Stimulated activated CD4-positive, alpha-beta T cell treated with anti-CD3 and anti-CD28 coated beads, TNF-alpha, amount 100 ng/mL, for 24 hours (primary cell): Measurements from ENCODE around the gene GUCD1.

Experiments
- DNase-seq, 3 experiments: peaks; one replicate each; pipeline ENCODE4 v3.0.0-alpha.2; 2020; ENCODE audit warnings: low read depth in 3 of 3

Gene GUCD1

DNA sequence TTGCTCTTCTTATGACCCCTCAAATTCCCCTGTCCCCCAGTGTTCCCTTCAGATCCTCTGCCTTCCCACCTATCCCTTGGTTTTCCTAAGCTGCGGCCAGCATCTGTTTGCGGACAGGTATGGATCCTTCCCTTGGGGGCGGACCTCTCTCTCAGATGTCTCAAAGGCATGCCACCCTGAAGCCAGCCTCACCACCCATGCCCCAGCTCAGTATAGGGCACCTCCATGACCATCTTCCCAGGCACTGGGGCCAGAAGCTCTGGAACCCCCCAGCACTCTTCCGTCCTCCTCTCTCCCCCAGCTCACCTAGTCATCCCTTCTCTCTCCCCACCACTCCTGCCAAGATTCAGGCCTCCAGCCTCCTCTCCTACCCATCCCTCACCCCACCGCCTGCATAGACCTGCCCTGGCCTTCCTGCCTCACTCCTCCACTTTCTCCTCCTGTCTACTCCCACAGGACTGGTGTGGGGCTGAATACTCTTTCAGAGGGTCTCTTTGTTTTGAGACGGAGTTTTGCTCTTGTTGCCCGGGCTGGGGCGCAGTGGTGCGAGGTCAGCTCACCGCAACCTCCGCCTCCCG is 35.7 kb upstream of the GUCD1 start:
- no peak for DNase-seq

GRCh38 chr22:24589518-24590030 is 34.6 kb upstream of the GUCD1 start:
- DNase-seq = no peak

DNA sequence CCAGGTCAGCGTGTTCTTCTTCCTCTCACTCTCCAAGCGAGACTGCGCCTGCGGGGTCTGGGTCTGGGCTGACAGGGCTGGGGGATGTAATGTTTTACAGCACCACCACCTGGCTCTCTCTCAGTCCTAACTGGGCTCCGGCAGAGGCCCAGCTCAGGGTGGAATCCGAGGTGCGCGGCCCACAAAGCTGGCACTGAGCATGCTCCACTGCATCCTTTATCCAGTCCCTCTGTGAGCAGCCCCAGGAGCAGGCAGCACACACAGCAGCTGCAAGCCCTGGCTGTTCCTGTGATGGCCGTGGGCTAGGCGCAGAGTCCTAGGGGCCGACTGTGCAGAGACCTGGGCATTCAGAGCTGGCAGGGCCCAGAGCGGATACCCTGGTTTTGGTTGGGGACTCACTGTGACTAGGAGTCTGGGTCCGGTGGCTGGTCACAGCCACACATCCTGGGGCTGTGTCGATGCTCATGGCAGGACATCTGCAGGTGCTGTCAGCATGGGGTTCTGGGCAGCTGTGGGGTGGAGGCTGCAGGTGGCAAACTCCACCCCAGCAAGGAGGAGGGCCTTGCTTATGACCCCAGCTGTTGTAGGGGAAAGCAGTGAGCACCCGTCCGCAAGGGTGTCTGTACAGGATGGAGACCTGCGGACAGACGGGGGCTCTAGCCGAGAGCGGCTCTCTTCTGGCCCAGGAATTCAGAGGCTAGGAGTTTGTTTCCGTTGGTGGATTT is 34.0 kb upstream of the GUCD1 start:
- no peak for DNase-seq

DNA sequence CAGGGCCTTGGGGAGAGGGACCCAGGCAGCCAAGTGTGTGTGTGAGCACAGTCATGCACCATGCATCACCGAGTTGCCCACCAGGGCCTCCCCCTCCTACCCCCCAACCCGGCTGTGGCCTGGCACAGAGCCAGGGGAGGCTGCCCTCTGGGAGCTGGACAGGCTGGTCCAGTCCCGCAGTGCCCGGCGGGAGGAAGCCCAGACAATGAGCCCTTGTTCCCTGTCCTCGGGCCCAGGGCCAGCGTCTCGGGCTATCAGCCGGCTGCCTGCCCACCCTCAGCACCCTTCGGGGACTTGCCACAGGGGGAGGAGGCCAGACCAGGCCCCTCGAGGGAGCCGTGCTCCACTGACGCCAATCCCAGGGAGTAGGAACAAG is 33.4 kb upstream of the GUCD1 start:
- DNase-seq = no peak

- DNase-seq = no peak
Observed at GRCh38 chr22:24587948-24588347, 33.0 kb upstream of the GUCD1 start.

- no peak for DNase-seq
Observed at GRCh38 chr22:24587251-24587650, 32.3 kb upstream of the GUCD1 start.

DNA sequence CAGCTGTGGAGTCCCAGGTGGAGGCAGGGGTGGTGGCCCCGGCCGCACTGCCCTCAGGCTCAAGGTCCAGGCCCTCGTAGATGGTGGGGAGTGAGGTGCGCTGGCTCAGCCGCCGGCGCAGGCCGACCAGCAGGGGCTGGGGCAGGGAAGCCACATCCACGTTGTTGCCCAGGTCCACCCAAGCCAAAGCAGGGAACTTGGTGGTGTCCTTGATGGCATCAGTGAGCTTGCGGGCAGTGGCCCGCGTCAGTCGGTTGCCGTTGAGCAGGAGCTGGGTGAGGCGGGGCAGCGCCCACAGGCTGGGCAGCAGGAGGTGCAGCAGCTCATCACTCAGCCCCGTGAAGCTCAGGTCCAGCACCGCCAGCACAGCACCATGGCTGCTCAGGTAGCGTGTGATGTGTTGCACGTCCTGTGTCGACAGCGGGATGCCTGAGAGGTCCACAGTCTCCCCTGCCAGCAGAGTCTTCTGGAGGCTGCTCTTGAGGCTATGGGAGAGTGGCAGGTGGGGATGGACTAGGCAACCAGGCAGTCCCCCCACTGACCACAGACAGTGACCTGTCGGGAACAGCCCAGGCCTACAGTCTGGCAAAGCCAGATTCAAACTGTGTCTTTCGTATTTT is 31.1 kb upstream of the GUCD1 start:
- no peak for DNase-seq

DNA sequence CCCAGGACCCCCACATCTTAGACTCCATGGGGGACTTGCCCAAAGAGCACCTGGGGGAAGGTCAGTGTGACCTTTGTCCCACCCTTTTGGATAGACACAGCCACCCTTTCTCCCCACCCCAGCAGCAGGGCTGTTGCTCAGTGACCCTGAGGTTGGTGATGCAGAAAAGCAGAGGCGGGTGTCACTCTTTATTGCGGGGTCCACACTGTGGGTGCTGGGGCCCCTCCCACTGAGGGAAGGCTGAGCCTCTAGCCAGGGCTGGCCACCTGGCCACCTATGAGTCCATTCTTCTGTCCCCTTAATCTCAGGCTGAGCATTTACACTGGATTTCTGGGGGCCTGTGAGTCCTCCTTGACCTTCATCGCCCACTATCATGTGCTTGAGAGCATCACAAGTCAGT is 30.5 kb upstream of the GUCD1 start:
- no peak for DNase-seq

DNA sequence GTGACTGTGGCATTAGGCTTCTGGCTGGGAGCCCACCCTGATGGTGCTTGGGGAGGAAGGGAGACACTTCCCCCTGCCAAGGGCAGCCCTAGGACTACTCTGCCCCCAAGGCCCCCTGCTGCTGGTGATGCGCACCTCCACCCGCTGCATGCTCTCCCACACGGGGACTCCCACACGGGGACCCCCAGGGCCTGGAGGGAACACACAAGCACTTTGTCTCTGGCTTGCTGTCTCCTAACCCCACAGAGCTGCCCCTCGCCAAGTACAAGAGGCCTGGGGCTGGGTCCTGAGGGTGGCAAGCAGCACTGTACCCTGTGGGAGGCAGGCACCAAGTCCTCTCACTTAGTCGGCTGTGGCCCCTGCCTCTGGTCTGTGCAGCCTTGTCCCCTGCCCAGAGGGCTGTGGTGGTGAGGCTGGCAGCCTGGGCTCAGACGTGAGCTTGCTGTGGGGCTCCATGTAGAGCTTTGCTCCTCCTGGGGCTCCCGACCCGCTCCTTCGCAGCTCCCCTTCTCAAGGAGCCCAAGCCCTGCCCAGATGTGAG is 30.0 kb upstream of the GUCD1 start:
- DNase-seq = no peak

DNA sequence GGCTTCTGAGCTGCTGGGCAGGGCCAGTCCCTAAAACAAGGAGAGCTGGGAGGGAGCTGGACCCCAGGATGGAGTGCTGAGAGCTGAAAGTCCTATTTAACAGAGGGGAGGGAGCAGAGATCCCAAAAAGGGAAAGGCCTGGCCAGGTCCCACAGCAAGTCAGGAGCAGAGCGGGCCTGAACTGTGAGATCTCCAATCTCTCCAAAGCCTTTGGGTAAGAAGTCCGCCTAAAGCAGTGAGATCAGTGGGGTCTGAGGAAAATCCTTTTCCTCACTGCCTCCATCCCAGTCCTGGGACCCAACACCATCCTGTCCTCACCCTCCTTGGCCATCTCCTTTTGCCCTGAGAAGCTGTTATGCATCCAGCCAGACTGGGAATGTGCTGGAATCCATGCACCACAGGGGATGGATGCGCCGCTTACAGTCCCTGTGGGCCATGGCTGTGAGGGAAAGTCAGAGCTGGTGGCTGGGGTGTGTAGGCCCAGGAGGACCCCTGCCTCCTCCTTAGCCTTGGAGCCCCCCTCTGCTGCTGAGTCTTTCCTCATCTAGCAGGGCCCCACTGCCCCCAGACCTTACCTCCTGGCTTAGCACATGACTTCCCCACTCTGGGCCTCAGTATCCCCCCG is 29.3 kb upstream of the GUCD1 start:
- no peak for DNase-seq

GRCh38 chr22:24583221-24584165 is 28.6 kb upstream of the GUCD1 start:
- DNase-seq = no peak

GRCh38 chr22:24582056-24582814 is 27.3 kb upstream of the GUCD1 start:
- DNase-seq = no peak

GRCh38 chr22:24580276-24580675 is 25.3 kb upstream of the GUCD1 start:
- DNase-seq = no peak

- no peak for DNase-seq
Observed at GRCh38 chr22:24579258-24579601, 24.3 kb upstream of the GUCD1 start.

GRCh38 chr22:24578355-24579257 is 23.7 kb upstream of the GUCD1 start:
- no peak for DNase-seq

GRCh38 chr22:24576778-24577177 is 21.8 kb upstream of the GUCD1 start:
- DNase-seq = no peak

DNA sequence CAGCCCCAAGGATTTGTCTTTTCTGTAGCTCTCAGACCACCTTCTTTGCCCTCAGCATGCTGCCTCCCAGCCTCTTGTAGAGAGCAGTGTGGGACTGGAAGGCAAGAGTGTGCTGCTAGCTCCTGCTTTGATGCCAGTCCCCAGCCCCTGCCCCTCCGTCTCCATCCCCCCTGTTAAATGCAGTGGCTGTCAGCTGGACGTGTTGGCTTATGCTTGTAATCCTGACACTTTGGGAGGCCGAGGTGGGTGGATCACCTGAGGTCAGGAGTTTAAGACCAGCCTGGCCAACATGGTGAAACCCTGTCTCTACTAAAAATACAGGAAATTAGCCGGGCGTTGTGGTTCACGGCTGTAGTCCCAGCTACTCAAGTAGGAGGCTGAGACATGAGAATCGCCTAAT is 16.3 kb upstream of the GUCD1 start:
- DNase-seq = no peak

DNA sequence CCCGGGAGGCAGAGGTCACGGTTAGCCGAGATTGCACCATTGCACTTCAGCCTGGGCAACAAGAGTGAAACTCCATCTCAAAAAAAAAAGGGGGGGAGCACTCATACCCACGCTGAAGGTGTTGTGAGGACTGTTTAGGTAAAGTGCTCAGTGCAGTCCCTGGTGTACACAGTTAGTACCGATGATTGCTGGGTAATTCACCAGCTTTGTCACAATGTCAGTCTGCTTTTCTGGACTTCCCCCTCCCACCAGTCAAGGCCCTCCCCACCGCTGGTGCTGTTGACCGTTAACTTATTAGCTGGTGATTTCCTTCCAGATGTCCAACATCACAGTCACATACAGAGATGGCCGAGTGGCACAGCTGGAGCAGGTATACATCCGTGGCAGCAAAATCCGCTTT is 12.7 kb upstream of the GUCD1 start:
- no peak for DNase-seq

GRCh38 chr22:24566899-24567511 is 12.1 kb upstream of the GUCD1 start:
- no peak for DNase-seq
